ENCODE measurements around the gene ANKRD9. TPM values are rescaled to one million over a fixed set of nuclear protein-coding genes. Genes with fewer than 3 reads are reported as not detected.
A peak's percentile ranks its signal among the peaks of the same experiment; 100 is the strongest.

Gene ANKRD9
- total and polyA plus RNA-seq, 2 of the 13 experiments (the other 11 are each of a cell fraction or from before 2014, with no cell fraction given): 10.0 to 15.0 TPM

DNA sequence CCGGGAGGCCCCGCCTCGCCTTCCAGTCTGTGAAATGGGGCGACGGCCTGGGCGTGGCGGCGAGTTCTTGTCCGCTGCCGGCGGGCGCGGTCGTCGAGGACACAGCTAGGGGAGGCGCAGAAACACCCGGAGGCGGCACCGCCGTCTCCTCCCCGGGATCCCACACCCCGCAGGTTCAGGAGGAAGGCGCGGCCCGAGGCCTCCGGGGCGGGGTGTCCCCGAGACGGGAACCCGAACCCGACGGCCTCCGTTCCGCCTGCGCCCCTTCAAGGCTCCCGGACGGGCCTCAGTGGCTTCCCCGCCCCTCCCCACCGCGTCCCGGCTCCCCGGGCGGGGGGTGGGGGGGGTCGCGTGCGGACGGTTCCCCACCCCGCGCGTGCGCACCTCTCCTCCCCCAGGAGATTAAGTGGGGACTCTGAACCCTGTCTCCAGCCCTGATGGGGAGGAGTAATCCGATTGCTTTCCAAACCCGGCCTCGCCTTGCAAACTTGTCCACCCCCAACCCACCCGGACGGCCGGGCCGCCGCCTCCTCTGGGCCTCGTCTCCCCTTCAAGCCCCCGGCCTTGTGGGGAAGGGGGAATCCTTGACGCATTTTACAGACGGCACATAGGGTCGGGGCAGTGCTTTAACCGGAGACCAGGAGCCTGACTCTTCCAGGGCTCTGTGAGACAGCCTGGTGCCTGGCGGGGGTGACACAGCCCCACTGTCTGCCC, 35.3 kb upstream of the ANKRD9 start (continued):
- no peak for TF ChIP-seq ZNF225 (CRISPR knock-in tag; IDR thresholded peaks at IDR 0.05)
- TF ChIP-seq, protein P1, sequence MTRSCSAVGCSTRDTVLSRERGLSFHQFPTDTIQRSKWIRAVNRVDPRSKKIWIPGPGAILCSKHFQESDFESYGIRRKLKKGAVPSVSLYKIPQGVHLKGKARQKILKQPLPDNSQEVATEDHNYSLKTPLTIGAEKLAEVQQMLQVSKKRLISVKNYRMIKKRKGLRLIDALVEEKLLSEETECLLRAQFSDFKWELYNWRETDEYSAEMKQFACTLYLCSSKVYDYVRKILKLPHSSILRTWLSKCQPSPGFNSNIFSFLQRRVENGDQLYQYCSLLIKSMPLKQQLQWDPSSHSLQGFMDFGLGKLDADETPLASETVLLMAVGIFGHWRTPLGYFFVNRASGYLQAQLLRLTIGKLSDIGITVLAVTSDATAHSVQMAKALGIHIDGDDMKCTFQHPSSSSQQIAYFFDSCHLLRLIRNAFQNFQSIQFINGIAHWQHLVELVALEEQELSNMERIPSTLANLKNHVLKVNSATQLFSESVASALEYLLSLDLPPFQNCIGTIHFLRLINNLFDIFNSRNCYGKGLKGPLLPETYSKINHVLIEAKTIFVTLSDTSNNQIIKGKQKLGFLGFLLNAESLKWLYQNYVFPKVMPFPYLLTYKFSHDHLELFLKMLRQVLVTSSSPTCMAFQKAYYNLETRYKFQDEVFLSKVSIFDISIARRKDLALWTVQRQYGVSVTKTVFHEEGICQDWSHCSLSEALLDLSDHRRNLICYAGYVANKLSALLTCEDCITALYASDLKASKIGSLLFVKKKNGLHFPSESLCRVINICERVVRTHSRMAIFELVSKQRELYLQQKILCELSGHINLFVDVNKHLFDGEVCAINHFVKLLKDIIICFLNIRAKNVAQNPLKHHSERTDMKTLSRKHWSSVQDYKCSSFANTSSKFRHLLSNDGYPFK (CRISPR knock-in tag; IDR thresholded peaks at IDR 0.05; ENCODE audit: borderline replicate concordance): 0 out of 2 replicates have a peak, but pooled peaks have one; percentile 48
- TF ChIP-seq RFXANK (CRISPR knock-in tag; IDR thresholded peaks at IDR 0.05): no peak
- TF ChIP-seq HNF4G (IDR thresholded peaks at IDR 0.05; ENCODE audit: borderline replicate concordance, low read depth, low read length): peak; percentile 44
- 0 out of 2 replicates have a peak, but pooled peaks have one; percentile 32 for TF ChIP-seq HNF4G (CRISPR knock-in tag; IDR thresholded peaks at IDR 0.05; ENCODE audit: borderline replicate concordance, low read depth)
- peak; percentile 2 for TF ChIP-seq AGO1 (IDR thresholded peaks at IDR 0.05; ENCODE audit: low read depth, low read length, poor library complexity, severe bottlenecking)
- TF ChIP-seq NFRKB (IDR thresholded peaks at IDR 0.05): no peak
- no peak for TF ChIP-seq MEIS2 (CRISPR knock-in tag; IDR thresholded peaks at IDR 0.05)
- TF ChIP-seq SP1 (IDR thresholded peaks at IDR 0.05): no peak
- TF ChIP-seq SP1 (CRISPR knock-in tag; IDR thresholded peaks at IDR 0.05): no peak
- no peak for TF ChIP-seq YY1 (IDR thresholded peaks at IDR 0.05; ENCODE audit: insufficient read depth, insufficient replicate concordance, low read depth, low read length)
- TF ChIP-seq RFX1 (IDR thresholded peaks at IDR 0.05): no peak
- no peak for TF ChIP-seq KLF9 (CRISPR knock-in tag; IDR thresholded peaks at IDR 0.05; ENCODE audit: low read depth)
- TF ChIP-seq JARID2 (CRISPR knock-in tag; IDR thresholded peaks at IDR 0.05; ENCODE audit: insufficient replicate concordance): no peak
- no peak for TF ChIP-seq ZNF343 (CRISPR knock-in tag; IDR thresholded peaks at IDR 0.05)
- TF ChIP-seq DMAP1 (CRISPR knock-in tag; IDR thresholded peaks at IDR 0.05): no peak; the same call in 1 of the 2 replicates
- TF ChIP-seq, protein P2, sequence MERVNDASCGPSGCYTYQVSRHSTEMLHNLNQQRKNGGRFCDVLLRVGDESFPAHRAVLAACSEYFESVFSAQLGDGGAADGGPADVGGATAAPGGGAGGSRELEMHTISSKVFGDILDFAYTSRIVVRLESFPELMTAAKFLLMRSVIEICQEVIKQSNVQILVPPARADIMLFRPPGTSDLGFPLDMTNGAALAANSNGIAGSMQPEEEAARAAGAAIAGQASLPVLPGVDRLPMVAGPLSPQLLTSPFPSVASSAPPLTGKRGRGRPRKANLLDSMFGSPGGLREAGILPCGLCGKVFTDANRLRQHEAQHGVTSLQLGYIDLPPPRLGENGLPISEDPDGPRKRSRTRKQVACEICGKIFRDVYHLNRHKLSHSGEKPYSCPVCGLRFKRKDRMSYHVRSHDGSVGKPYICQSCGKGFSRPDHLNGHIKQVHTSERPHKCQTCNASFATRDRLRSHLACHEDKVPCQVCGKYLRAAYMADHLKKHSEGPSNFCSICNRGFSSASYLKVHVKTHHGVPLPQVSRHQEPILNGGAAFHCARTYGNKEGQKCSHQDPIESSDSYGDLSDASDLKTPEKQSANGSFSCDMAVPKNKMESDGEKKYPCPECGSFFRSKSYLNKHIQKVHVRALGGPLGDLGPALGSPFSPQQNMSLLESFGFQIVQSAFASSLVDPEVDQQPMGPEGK (CRISPR knock-in tag; IDR thresholded peaks at IDR 0.05): peak; percentile 99
- TF ChIP-seq PCBP1 (IDR thresholded peaks at IDR 0.05; ENCODE audit: borderline replicate concordance, low read depth, low read length): no peak
- TF ChIP-seq NCOR1 (IDR thresholded peaks at IDR 0.05; ENCODE audit: borderline replicate concordance, low read length): peak; percentile 56; the same call in 1 of the 2 replicates
- TF ChIP-seq ZNF496 (CRISPR knock-in tag; IDR thresholded peaks at IDR 0.05; ENCODE audit: insufficient replicate concordance): no peak
- peak; percentile 92 for TF ChIP-seq ADNP (CRISPR knock-in tag; IDR thresholded peaks at IDR 0.05)
- TF ChIP-seq NR2C2 (CRISPR knock-in tag; IDR thresholded peaks at IDR 0.05; ENCODE audit: borderline replicate concordance): peak; percentile 14; the same call in 1 of the 2 replicates
